ENCODE data around the gene TACSTD2.

- no peak for TF ChIP-seq EP300 (IDR thresholded peaks at IDR 0.05; ENCODE audit: low read depth)
- no peak for TF ChIP-seq CTCF (IDR thresholded peaks at IDR 0.05)
These were observed 31.9 kb upstream of the TACSTD2 start for GRCh38 chr1:58608945-58609344.

All from transverse colon (tissue), 3 donors.